Femur (tissue), 1 donor: ENCODE data around the gene FLII.

Experiments used
- DNase-seq: peaks from one replicate; pipeline ENCODE4 v3.0.0-alpha.2; 2017

The FLII gene

GRCh38 chr17:18213666-18214270 lies 44.8 kb downstream of the FLII start:
- DNase-seq = no peak

- no peak for DNase-seq
Measured at GRCh38 chr17:18208092-18208491, 50.4 kb downstream of the FLII start.

GRCh38 chr17:18206962-18207361 lies 51.6 kb downstream of the FLII start:
- DNase-seq = no peak

GRCh38 chr17:18205861-18206260 lies 52.7 kb downstream of the FLII start:
- DNase-seq = no peak

- no peak for DNase-seq
Measured at GRCh38 chr17:18203308-18203707, 55.2 kb downstream of the FLII start.

GRCh38 chr17:18201108-18201507 lies 57.4 kb downstream of the FLII start:
- no peak for DNase-seq

- DNase-seq = no peak
Measured at GRCh38 chr17:18198530-18198929, 60.0 kb downstream of the FLII start.

- no peak for DNase-seq
Measured at GRCh38 chr17:18197535-18198194, 60.9 kb downstream of the FLII start.

GRCh38 chr17:18195246-18195645 lies 63.3 kb downstream of the FLII start:
- DNase-seq = no peak
